Skeletal muscle tissue (tissue), 4 donors: ENCODE data around the gene MSH4. TPM values are rescaled to one million over a fixed set of nuclear protein-coding genes. Genes with fewer than 3 reads are reported as not detected.
A peak's percentile ranks its signal among the peaks of the same experiment; 100 is the strongest.
"Not testable (repeated sequence)": the region's sequence is repeated elsewhere in the genome, so short reads cannot be mapped to it uniquely, and the experiment has no call there.

Experiments
- H3K27ac ChIP-seq: one replicate; pipeline ENCODE4 v1.7.0; 2013; ENCODE audit warnings: mild to moderate bottlenecking, low read depth, low read length, inconsistent platforms
- H3K27me3 ChIP-seq, 3 donors: one replicate each; pipeline ENCODE4 v1.7.0; 2013; ENCODE audit warnings: low read length in 3 of 3; ENCODE audit not compliant: control insufficient read depth in 3 of 3, insufficient read depth in 3 of 3
- H3K36me3 ChIP-seq, 3 donors: one replicate each; pipeline ENCODE4 v1.7.0; 2013; ENCODE audit warnings: low read length in 3 of 3; ENCODE audit not compliant: control insufficient read depth in 3 of 3, insufficient read depth in 3 of 3
- H3K4me1 ChIP-seq, 3 donors: one replicate each; pipeline ENCODE4 v1.7.0; 2013; ENCODE audit warnings: low read length in 3 of 3, mild to moderate bottlenecking in 3 of 3; ENCODE audit not compliant: control insufficient read depth in 3 of 3, insufficient read depth in 3 of 3
- H3K4me3 ChIP-seq, 3 donors: one replicate each; pipeline ENCODE4 v1.7.0; 2013; ENCODE audit warnings: low read length in 3 of 3
- H3K9ac ChIP-seq, 3 donors: one replicate each; pipeline ENCODE4 v1.7.0; 2013; ENCODE audit warnings: low read length in 3 of 3, mild to moderate bottlenecking in 3 of 3, moderate library complexity in 2 of 3, low read depth in 1 of 3
- H3K9me3 ChIP-seq, 3 donors: one replicate each; pipeline ENCODE4 v1.7.0; 2013; ENCODE audit warnings: low read length in 3 of 3; ENCODE audit not compliant: control insufficient read depth in 3 of 3
- total RNA-seq: library from RNA; depleted of rRNA; stranded (reverse); fragments of >200 nt; gene quantifications from one replicate; pipeline ENCODE4 v1.2.3, GENCODE V29; 2014
- donor health status: Osteomylitis.

Gene MSH4
- total RNA-seq, 1 donor from 2014 or later, result 1.0 TPM

DNA sequence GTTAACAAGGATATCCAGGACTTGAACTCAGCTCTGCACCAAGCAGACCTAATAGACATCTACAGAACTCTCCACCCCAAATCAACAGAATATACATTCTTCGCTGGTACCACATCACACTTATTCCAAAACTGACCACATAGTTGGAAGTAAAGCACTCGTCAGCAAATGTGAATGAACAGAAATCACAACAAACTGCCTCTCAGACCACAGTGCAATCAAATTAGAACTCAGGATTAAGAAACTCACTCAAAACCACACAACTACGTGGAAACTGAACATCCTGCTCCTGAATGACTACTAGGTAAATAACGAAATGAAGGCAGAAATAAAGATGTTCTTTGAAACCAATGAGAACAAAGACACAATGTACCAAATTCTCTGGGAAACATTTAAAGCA lies 16.5 kb upstream of the MSH4 start:
- H3K36me3 ChIP-seq, H3K9ac ChIP-seq, H3K9me3 ChIP-seq, H3K27ac ChIP-seq, H3K4me3 ChIP-seq, H3K4me1 ChIP-seq, H3K27me3 ChIP-seq: not testable (repeated sequence)

DNA sequence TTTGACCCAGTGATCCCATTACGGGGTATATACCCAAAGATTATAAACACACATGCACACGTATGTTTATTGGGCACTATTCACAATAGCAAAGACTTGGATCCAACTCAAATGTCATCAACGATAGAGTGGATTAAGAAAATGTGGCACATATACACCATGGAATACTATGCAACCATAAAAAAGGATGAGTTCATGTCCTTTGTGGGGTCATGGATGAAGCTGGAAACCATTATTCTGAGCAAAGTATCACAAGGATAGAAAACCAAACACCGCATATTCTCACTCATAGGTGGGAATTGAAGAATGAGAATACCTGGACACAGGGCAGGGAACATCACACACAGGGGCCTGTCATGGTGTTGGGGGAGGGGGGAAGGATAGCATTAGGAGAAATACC lies 12.8 kb upstream of the MSH4 start:
- H3K9me3 ChIP-seq, H3K9ac ChIP-seq, H3K27ac ChIP-seq, H3K36me3 ChIP-seq, H3K4me3 ChIP-seq, H3K27me3 ChIP-seq: not testable (repeated sequence)
- H3K4me1 ChIP-seq, result peaks cover 6 to 29% (median 15%) of the 10 kb centered on the region in 3 donors

DNA sequence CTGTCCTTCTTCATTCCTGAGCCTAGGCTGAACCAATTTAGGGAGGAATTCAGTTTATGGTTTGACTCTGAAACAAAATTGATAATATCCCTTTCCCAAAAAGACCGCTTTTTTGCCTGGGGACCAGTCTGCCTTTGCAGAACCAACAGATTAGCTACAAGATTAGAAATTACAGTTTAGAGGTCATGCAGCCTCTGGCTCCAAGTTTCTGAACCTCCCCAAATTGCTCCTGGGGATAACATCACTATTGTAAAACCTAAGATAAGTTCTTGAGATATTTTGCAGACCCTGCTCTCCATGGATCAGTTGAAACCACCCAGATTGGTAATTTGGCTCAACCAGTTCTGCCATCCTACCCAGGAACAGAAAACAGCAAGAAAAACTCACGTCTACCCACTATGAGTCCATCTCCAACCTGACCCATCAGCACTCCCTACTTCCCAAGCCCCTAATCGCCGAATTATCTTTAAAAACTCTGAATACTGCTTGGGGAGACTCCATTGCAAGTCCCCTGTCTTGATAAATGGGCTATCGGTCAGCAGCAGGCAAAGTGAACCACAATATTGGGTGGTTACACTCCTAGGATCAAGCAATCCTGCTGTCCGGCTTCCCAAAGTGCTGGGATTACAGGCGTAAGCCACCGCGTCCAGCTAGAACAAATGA lies 11.2 kb upstream of the MSH4 start:
- Histone ChIP-seq H3K4me1 (peaks cover 9 to 41% (median 30%) of the 10 kb centered on the region in 3 donors), H3K36me3 (peaks cover 0 to 9% (median 8%) of the 10 kb centered on the region in 3 donors), H3K9ac (peak overlapping the region; percentile 89 to 95 (median 92)), H3K9me3 (no peaks in the 10 kb centered on the region), H3K27ac (peak overlapping the region; percentile 85), H3K27me3 (no peaks in the 10 kb centered on the region), H3K4me3 (peak overlapping the region; percentile 88 to 100 (median 93))

DNA sequence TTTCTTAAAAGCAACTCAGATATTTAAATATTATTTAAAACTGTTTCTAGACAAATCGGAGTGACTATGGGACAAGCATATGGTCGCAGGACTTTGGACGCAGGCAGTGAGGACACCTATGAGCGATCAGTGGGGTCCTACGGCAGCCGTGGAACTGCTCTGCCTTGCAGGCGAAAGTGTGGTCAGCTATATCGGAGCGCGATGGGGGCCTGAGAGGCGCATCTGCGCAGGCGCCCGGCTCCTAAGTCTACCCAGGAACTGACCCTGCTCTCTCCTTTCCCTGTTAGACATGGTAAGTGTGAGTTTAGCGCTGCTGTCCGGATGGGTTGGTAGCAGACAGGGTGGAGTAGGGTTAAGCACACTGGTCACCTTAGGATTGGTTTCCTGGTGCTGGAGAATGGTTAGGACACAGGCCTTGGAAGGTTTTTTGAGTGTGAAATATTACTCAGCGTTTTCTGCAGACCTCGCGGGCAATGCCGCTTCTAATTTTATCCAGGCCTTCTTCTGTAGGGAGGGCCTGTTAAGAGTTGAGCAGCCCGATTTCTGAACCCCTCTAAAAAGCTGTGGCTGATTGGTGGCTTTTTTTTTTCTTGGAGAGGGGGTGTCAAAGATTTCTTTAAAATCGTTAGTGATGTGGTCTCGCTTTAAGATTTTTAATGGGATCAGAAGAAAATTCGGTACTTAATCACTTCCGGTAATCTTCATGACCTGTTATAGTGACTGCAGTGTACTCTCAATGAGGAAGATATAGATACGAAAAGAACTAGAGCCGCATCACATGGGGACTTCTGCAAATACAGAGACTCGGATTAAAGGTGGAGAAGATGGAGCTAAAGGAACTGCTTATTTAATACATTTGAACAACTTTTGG lies 10.5 kb upstream of the MSH4 start, which contains the start of gene RABGGTB:
TSS of gene RABGGTB (plus strand) at position 274 of the 871 bp plus-strand sequence. CDS start at position 290, 16 bp downstream.
- H3K4me3 ChIP-seq, result peak within 1 kb of the TSS; percentile 88 to 100 (median 93)
- H3K27me3 ChIP-seq, result no peaks in the 10 kb centered on the region
- peak within 1 kb of the TSS; percentile 85 for H3K27ac ChIP-seq
- H3K9me3 ChIP-seq, result no peaks in the 10 kb centered on the region
- peak within 1 kb of the TSS; percentile 89 to 95 (median 92) for H3K9ac ChIP-seq
- peaks cover 15 to 43% (median 36%) of the 10 kb centered on the region in 3 donors for H3K4me1 ChIP-seq
- peaks cover 0 to 13% (median 9%) of the 10 kb centered on the region in 3 donors for H3K36me3 ChIP-seq

DNA sequence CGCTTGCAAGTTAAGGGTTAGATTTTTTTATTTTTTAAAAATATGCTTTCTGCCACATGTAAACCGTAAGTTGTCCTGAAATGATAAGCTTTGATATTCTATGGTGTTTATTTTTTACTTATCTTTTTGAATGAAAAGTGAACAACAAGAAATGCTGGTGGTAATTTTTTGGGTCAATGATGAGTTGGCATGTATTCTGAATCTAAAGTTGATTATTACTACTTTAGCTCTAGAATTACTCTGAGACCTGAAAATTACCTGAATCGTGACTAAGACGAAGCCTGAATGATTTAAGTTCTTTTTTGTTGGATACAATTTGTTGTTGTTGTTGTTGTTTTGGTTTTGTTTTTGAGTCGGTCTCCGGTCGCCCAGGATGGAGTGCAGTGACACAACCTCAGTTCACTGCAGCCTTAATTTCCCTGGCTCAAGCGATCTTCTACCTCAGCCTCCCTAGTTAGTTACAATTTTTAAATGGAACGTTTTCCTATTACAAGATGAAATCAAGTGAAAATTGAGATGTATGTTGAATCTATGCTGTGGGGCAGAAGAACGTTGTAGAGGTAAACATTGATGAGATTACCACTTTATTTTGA lies 9.7 kb upstream of the MSH4 start:
- Histone ChIP-seq H3K4me3 (peak overlapping the region; percentile 88 to 100 (median 93)), H3K27me3 (no peaks in the 10 kb centered on the region), H3K9ac (peak overlapping the region; percentile 89 to 95 (median 92)), H3K4me1 (peaks cover 15 to 43% (median 36%) of the 10 kb centered on the region in 3 donors), H3K9me3 (no peaks in the 10 kb centered on the region), H3K36me3 (peaks cover under 1 to 17% (median 16%) of the 10 kb centered on the region in 3 donors), H3K27ac (peak overlapping the region; percentile 85)

DNA sequence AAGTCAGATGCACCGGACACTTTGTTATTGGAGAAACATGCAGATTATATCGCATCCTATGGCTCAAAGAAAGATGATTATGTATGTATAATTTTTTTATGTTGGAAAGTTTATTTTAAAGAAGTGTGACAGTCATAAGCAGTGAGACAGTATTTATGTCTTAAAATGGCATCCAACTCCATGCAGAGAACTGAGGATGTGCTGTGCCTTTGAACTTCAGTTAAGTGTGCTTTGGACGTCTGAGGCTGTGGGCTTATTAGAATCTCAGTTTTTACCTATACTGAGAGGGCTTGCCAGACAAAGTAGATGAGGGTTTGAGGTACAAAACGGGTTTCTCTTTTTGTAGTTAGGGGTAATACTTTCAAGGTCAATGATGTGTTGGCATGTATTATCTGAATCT lies 9.2 kb upstream of the MSH4 start:
- Histone ChIP-seq H3K9ac (peak overlapping the region; percentile 89 to 95 (median 92)), H3K36me3 (peaks cover 4 to 22% (median 21%) of the 10 kb centered on the region in 3 donors), H3K27ac (peak overlapping the region; percentile 85)

DNA sequence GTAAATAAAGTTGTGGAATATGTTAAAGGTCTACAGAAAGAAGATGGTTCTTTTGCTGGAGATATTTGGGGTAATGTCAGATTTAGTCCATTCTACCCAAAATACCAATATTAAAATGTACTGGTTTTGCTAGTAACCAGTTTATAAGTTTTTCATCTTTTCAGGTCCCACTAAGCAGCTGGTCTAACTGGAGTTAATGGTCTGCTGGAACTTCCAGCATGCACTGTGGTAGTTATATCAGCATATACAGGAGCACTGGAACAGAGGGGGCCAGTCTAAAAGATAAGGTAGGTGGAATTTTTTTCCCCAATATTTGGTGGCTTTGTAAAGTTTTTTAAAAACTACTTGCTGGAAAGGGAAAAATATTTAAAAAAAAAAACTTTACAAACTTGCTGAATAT lies 6.7 kb upstream of the MSH4 start:
- Histone ChIP-seq H3K27ac (peak overlapping the region; percentile 68), H3K27me3 (no peaks in the 10 kb centered on the region), H3K9me3 (no peaks in the 10 kb centered on the region), H3K4me3 (no peak overlapping the region), H3K36me3 (peaks cover 19 to 45% (median 40%) of the 10 kb centered on the region in 3 donors), H3K4me1 (peaks cover 15 to 43% (median 36%) of the 10 kb centered on the region in 3 donors), H3K9ac (peak overlapping the region in 1 of 3 donors; percentile 15)

More for the DNA sequence above, 9.2 kb upstream of the MSH4 start:
- Histone ChIP-seq H3K27me3 (no peaks in the 10 kb centered on the region), H3K4me3 (peak overlapping the region; percentile 88 to 100 (median 93)), H3K9me3 (no peaks in the 10 kb centered on the region), H3K4me1 (peaks cover 15 to 43% (median 36%) of the 10 kb centered on the region in 3 donors)

DNA sequence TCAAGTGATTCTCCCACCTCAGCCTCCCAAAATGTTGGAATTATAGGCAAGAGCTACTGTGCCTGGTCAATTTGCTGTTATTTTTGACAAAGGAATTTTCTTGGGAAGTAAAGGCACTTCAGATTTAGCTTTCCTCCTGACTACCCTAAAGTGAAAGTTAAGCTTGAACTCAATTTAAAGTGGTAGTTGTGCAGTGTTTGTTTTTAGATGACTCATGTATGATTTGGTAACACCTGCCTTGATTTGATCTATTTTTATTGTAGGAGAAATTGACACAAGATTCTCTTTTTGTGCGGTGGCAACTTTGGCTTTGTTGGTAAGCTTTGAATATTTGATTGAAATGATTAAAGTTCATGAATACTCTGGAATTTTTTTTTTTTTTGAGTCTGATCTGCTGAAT lies 5.7 kb upstream of the MSH4 start:
- no peak overlapping the region for H3K4me3 ChIP-seq
- H3K27me3 ChIP-seq, result no peaks in the 10 kb centered on the region
- H3K27ac ChIP-seq, result peak overlapping the region; percentile 68
- H3K4me1 ChIP-seq, result peaks cover 15 to 36% (median 33%) of the 10 kb centered on the region in 3 donors
- peak overlapping the region; percentile 6 to 46 (median 8) for H3K9ac ChIP-seq
- H3K36me3 ChIP-seq, result peaks cover 29 to 55% (median 50%) of the 10 kb centered on the region in 3 donors
- no peaks in the 10 kb centered on the region for H3K9me3 ChIP-seq

DNA sequence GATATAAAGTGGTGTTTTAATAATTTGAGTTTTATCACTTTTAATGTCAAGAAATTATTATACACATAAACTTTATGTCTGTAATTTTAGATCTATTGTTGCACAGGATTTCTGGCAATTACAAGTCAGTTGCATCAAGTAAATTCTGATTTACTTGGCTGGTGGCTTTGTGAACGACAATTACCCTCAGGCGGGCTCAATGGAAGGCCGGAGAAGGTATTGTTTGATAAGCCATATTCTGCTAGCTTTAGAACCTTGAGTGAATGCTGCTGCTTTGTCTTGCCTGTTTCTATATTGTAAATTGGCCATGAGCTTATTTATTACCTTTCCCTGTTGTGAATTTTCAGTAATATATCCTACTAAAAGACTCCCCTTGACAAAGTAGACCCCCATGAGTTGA lies 4.6 kb upstream of the MSH4 start:
- Histone ChIP-seq H3K9me3 (no peaks in the 10 kb centered on the region), H3K4me1 (peaks cover 15 to 33% (median 31%) of the 10 kb centered on the region in 3 donors), H3K9ac (no peak overlapping the region), H3K27ac (no peak overlapping the region), H3K4me3 (no peak overlapping the region), H3K27me3 (no peaks in the 10 kb centered on the region), H3K36me3 (peaks cover 38 to 65% (median 61%) of the 10 kb centered on the region in 3 donors)
